GM19099 (cell line): ENCODE data around the gene SELPLG.
A peak's percentile ranks its signal among the peaks of the same experiment; 100 is the strongest.

ENCODE experiments used
- POLR2A ChIP-seq: IDR thresholded peaks from 3 replicates; pipeline ENCODE4 v1.6.1; 2011; ENCODE audit warnings: low read depth; ENCODE audit not compliant: insufficient read length; ENCODE audit errors: extremely low read depth

Gene SELPLG

DNA sequence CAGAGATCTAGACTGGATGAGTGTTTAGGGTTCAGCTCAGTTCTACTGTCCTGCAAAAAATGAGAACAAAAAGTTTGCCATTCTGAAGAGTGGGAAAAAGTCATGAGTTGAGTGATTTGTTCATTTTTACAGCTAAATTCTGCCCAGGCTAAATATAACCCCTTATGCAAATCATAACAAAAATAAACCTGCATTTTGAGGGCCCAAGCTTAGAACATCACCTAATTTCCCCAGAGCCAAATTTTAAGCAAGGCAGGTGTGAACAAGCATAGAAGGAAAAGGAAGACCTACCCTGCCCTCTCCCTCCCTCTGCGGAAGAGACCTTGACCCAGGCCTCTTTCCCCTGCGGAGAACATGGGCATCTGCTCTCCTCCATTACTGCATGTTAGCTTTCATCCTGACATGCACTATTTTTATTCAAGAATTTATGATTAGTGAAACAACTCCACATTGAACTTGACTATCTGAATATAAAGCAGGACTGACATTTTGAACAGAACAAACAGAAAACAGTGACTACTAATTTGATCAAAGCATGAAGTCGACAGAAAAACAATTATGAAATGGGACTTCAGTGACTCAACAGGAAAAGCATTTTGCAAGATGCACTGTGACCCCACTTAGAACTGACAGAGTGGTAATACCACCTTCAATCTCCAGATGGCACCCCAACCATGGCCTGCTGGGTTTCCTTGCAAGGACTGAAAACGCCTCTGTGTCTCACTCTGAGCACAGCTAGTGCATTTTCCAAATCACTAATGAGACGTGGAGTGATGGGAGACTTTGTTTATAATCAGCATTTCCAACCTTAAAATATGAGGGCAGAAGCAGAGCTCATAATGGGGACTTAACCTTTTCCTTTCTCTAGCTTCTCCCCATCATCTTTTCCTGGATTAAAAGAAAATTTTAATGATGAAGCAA is 30.9 kb upstream of the SELPLG start:
- peak; percentile 25 for TF ChIP-seq POLR2A

DNA sequence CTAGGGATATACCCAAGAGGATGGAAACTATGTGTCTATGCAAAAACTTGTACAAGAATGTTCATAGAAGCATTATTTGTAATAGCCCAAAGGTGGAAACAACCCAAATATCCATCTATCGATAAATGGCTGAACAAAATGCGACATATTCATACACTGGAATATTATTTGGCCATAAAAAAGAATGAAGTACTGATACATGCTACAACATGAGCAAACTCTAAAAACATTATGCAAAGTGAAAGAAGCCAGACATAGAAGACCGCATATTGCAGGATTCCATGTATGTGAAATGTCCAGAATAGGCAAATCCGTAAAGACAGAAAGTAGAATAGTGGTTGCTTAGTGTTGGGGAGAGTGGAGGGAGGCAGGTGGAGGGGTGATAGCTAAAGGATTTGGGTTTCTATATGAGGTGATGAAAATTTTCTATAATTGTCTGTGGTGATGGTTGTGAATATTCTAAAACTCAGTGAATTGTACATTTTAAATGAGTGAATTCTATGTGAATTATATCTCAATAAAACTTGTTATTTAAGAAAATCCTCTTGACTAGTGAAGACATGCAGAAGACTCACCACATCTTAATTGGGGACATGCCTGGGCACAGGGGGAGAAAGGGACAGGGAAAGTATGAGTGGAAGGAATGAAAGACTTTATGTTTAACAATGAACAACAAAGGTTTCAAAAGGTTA is 29.8 kb upstream of the SELPLG start:
- no peak for TF ChIP-seq POLR2A

GRCh38 chr12:108657130-108657745 is 23.5 kb upstream of the SELPLG start:
- no peak for TF ChIP-seq POLR2A

DNA sequence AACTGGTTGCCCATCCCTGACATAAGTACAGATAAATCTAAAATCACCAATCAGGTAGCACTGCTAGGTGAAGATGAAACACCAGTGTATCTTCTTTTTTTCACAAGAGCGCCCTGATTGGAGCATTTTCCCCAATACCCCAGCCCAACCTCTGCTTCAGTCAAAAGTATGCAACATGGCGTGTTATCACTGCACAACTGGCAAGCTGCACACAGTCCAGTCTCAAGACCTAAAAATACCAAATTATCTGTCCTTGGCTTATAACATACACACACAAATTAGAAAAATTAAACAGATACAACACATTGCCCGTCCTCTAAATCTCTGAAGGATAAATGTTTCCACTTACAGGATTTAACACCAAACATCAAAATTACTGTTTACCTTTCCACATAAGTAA is 20.2 kb upstream of the SELPLG start:
- TF ChIP-seq POLR2A: no peak

DNA sequence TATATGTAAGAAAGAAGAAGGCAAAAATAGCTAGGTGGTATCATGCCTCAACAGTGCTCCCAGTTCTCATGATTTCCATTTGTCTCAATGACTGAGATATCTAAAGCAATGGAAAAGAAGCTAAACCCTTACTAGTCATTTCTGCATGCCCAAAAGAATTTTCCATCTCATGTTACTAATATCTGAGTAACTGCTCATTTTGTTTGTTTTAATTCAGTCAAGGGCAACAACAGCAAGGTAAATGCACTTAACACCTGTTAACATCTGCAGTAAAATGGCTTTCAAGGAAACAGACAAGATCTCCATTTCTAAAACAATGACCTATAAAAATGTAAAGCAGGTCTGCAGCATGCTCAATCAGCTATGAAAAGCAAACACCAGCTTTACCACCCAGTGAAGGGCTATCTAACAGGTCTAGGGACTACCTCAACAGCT is 19.4 kb upstream of the SELPLG start:
- TF ChIP-seq POLR2A: no peak

- no peak for TF ChIP-seq POLR2A
Measured at GRCh38 chr12:108650083-108650482, 16.4 kb upstream of the SELPLG start.

GRCh38 chr12:108649669-108650068 is 16.0 kb upstream of the SELPLG start:
- TF ChIP-seq POLR2A: no peak

GRCh38 chr12:108649126-108649525 is 15.4 kb upstream of the SELPLG start:
- no peak for TF ChIP-seq POLR2A

GRCh38 chr12:108648371-108648770 is 14.7 kb upstream of the SELPLG start:
- TF ChIP-seq POLR2A: no peak

GRCh38 chr12:108647585-108648287 is 14.0 kb upstream of the SELPLG start:
- TF ChIP-seq POLR2A: no peak

- TF ChIP-seq POLR2A: no peak
Measured at GRCh38 chr12:108646600-108647579, 13.2 kb upstream of the SELPLG start.

DNA sequence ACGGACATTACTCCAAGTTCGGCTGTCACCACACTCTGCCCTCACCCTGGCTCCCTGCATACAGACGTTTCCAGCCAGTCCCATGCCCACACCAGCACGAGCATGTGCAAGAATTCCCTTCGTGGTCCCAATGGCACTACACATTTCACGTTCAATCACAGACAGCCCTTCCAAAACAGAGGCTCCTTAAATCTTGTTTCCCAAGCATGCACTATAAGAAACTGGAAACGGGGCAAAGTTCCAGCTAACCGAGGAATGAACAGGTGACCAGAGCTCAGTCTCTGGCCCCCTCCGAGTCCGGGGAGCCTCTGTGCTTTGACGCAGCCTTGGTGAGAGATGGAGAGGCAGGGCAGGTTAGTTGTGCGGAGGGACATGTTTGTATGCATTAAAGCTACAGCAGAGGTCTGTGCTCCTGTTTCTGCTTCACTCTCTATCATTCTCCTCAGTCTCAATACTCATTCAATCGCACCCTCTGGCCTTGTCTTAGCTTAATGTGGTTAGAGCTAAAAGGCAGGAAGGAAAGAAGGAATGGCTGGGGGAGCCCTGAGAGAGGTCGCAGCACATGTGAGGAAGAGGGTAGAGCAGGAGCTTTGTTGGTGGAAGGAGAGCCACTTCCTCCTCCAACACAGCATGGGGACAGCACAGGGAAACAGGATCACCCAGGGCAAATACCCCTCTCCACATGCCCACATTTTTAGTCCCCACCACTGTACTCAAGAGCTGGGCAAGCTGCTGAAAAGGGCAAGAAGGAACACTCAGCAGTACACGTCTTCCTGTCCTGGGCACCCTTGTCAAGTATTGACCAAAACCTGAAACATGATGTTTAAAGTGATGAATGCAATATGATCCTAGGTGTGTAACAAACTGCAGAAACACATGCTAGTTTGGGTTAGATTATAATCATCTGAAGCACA is 12.2 kb upstream of the SELPLG start:
- TF ChIP-seq POLR2A: no peak

- no peak for TF ChIP-seq POLR2A
Measured at GRCh38 chr12:108644811-108645120, 11.1 kb upstream of the SELPLG start.

GRCh38 chr12:108643941-108644810 is 10.5 kb upstream of the SELPLG start:
- no peak for TF ChIP-seq POLR2A
